GM21367 (cell line): ENCODE measurements around the gene KEL.

ENCODE experiments used
- ATAC-seq: cut with Tn5 transposase; IDR thresholded peaks from one replicate; pipeline ENCODE4 v1.9.1; 2021; ENCODE audit not compliant: unreplicated experiment

The KEL gene

GRCh38 chr7:142961595-142961972, 579 bp downstream of the KEL start:
- no peak for ATAC-seq

GRCh38 chr7:142960955-142961512, 1.1 kb downstream of the KEL start:
- ATAC-seq: no peak

GRCh38 chr7:142959202-142959601, 3.0 kb downstream of the KEL start:
- no peak for ATAC-seq

GRCh38 chr7:142957723-142958122, 4.4 kb downstream of the KEL start:
- ATAC-seq: no peak

- ATAC-seq: no peak
Observed at GRCh38 chr7:142956951-142957623, 5.1 kb downstream of the KEL start.

- peak; percentile 68 for ATAC-seq
Observed at GRCh38 chr7:142954680-142955268, 7.4 kb downstream of the KEL start.

GRCh38 chr7:142950235-142950634, 11.9 kb downstream of the KEL start:
- no peak for ATAC-seq

GRCh38 chr7:142948603-142949002, 13.6 kb downstream of the KEL start:
- no peak for ATAC-seq

GRCh38 chr7:142945001-142945400, 17.2 kb downstream of the KEL start:
- ATAC-seq: no peak

GRCh38 chr7:142943706-142944268, 18.4 kb downstream of the KEL start:
- no peak for ATAC-seq

GRCh38 chr7:142942746-142943145, 19.4 kb downstream of the KEL start:
- no peak for ATAC-seq

GRCh38 chr7:142941541-142941940, 20.6 kb downstream of the KEL start:
- no peak for ATAC-seq

GRCh38 chr7:142940966-142941535, 21.1 kb downstream of the KEL start:
- no peak for ATAC-seq

GRCh38 chr7:142939226-142939910, 22.8 kb downstream of the KEL start, which contains the start of gene LLCFC1:
TSS of gene LLCFC1 (plus strand) at chr7:142939484. CDS start at chr7:142939622, 138 bp downstream.
- ATAC-seq: no peak

- ATAC-seq: no peak
Observed at GRCh38 chr7:142938611-142939010, 23.6 kb downstream of the KEL start.

GRCh38 chr7:142935941-142936565, 26.1 kb downstream of the KEL start:
- no peak for ATAC-seq

- no peak for ATAC-seq
Observed at GRCh38 chr7:142934056-142934455, 28.1 kb downstream of the KEL start.

- no peak for ATAC-seq
Observed at GRCh38 chr7:142933624-142934023, 28.5 kb downstream of the KEL start, which contains the start of gene TRPV5. TSS of gene TRPV5 (minus strand) at chr7:142933746. CDS start at chr7:142933459, 287 bp downstream.

- ATAC-seq: no peak
Observed at GRCh38 chr7:142933092-142933475, 29.1 kb downstream of the KEL start.

- ATAC-seq: no peak
Observed at GRCh38 chr7:142932386-142933091, 29.6 kb downstream of the KEL start.
